ENCODE data around the gene OR14I1. TPM values are rescaled to one million over a fixed set of nuclear protein-coding genes. Genes with fewer than 3 reads are reported as not detected.

Gene OR14I1
- polyA plus RNA-seq, 2 of the 4 experiments (the other 2 are of a cell fraction), result not detected

DNA sequence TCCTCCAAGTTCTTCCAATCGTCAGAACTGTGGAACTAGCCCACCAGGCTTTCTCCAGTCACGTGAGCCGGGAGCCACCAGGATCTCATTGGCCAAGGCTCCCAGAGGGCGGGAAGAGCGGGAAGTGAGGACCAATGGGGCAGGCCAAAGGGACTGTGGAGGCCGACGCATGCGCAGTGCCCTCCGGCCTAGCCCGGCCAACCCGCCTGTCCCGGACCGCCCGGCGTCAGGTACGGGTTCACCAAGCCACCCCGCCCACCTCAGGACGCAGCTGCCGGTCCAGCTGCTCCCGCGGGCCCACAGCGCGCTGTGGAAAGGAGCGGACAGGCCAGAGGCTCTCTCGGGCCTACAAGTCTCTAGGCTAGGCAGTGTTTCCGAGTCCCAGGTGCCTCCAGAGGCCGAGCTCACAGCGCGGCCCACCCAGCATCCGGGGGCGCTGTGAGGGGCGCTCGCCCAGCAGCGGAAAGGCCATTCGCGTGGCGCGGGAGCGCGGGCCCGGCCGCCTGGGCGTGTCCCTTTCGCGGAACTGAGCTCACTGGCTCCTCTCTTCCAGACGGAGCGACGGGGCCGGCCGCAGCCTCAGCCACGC is 10.9 kb downstream of the OR14I1 start (continued):
- TF ChIP-seq, protein P1, sequence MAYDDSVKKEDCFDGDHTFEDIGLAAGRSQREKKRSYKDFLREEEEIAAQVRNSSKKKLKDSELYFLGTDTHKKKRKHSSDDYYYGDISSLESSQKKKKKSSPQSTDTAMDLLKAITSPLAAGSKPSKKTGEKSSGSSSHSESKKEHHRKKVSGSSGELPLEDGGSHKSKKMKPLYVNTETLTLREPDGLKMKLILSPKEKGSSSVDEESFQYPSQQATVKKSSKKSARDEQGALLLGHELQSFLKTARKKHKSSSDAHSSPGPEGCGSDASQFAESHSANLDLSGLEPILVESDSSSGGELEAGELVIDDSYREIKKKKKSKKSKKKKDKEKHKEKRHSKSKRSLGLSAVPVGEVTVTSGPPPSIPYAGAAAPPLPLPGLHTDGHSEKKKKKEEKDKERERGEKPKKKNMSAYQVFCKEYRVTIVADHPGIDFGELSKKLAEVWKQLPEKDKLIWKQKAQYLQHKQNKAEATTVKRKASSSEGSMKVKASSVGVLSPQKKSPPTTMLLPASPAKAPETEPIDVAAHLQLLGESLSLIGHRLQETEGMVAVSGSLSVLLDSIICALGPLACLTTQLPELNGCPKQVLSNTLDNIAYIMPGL (CRISPR knock-in tag; IDR thresholded peaks at IDR 0.05; ENCODE audit: borderline replicate concordance), result no peak
- TF ChIP-seq SMC3 (IDR thresholded peaks at IDR 0.05) (no peak), EP300 (IDR thresholded peaks at IDR 0.05) (no peak), CHD2 (IDR thresholded peaks at IDR 0.05; ENCODE audit: low read length, partially characterized antibody) (no peak)
- TF ChIP-seq, protein P2, sequence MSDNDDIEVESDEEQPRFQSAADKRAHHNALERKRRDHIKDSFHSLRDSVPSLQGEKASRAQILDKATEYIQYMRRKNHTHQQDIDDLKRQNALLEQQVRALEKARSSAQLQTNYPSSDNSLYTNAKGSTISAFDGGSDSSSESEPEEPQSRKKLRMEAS (IDR thresholded peaks at IDR 0.05), result no peak

DNA sequence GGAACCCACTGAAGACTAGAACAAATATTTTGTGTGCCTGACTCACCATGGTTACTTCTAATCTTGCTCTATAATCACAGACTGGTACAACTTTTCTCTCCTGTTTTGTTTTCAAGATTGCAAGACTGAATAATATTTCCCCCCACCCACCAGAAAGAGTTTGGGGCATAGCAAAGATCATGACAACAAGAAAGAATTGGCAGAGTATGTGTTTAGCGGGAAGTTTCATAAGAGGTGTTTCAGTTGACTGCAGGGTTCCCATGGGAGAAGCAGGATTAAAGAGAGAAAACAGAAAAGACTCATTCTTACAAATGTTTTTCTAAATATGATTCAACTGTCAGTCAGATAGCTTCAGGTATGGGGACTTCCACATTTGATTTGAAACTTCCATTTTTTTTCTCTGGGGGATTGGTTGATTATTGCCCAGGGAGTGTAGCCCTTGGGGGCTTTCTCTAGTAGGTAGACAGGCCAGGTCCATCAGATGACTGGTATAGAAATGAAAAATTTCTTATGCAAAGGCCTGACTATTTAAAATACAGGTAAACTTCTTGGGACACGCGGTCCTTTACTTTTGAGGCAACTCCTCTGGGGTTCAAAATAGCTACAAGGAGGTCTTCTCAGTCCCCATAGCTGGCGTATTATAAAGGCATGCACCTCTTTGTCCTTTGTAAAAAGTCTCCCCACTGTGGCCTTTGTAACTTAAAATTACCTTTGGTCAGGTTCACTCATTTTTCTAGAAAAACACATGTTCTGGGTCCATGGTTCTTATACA is 13.9 kb downstream of the OR14I1 start:
- TF ChIP-seq NFE2L2 (conservative IDR thresholded peaks at IDR 0.05; ENCODE audit: low read length), result no peak
- no peak for TF ChIP-seq EHF (CRISPR knock-in tag; IDR thresholded peaks at IDR 0.05)
- TF ChIP-seq, protein P3, sequence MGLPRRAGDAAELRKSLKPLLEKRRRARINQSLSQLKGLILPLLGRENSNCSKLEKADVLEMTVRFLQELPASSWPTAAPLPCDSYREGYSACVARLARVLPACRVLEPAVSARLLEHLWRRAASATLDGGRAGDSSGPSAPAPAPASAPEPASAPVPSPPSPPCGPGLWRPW (IDR thresholded peaks at IDR 0.05), result no peak
- TF ChIP-seq, protein P4, sequence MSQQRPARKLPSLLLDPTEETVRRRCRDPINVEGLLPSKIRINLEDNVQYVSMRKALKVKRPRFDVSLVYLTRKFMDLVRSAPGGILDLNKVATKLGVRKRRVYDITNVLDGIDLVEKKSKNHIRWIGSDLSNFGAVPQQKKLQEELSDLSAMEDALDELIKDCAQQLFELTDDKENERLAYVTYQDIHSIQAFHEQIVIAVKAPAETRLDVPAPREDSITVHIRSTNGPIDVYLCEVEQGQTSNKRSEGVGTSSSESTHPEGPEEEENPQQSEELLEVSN (IDR thresholded peaks at IDR 0.05; ENCODE audit: borderline replicate concordance, low read depth), result no peak
- TF ChIP-seq HOXA7 (CRISPR knock-in tag; IDR thresholded peaks at IDR 0.05), result no peak
- TF ChIP-seq CBX8 (IDR thresholded peaks at IDR 0.05), result no peak
- no peak for TF ChIP-seq EP300 (IDR thresholded peaks at IDR 0.05)
- no peak for TF ChIP-seq KDM1A (IDR thresholded peaks at IDR 0.05; ENCODE audit: low read depth)
- no peak for TF ChIP-seq ZFP36 (IDR thresholded peaks at IDR 0.05; ENCODE audit: borderline replicate concordance, partially characterized antibody)
- TF ChIP-seq RARB (CRISPR knock-in tag; IDR thresholded peaks at IDR 0.05), result no peak
- TF ChIP-seq RCOR1 (IDR thresholded peaks at IDR 0.05; ENCODE audit: low read depth, low read length), result no peak
- no peak for TF ChIP-seq EHMT2 (IDR thresholded peaks at IDR 0.05; ENCODE audit: low read depth)
- no peak for TF ChIP-seq GATA3 (IDR thresholded peaks at IDR 0.05; ENCODE audit: borderline replicate concordance)
- no peak for TF ChIP-seq SMC3 (IDR thresholded peaks at IDR 0.05)
- TF ChIP-seq, protein P1 (CRISPR knock-in tag; IDR thresholded peaks at IDR 0.05; ENCODE audit: borderline replicate concordance), result no peak
- TF ChIP-seq RNF2 (IDR thresholded peaks at IDR 0.05; ENCODE audit: borderline replicate concordance, low read depth), result no peak
- FAIRE-seq (no peak), ATAC-seq (no peak), DNase-seq (ENCODE audit: low read depth in 1 of 2, low spot score in 1 of 2) (no peak)
- WGBS (ENCODE audit: missing lambda C conversion rate), result 8% methylated on average over 4 of the region's 4 CpGs
- Histone ChIP-seq H3K4me2 (no peak overlapping the region), H3K9me3 (no peaks in the 10 kb centered on the region; the same call in 2 of the 3 replicates), H3K4me1 (no peaks in the 10 kb centered on the region), H3K4me3 (no peak overlapping the region), H3K27ac (no peak overlapping the region)
- CTCF ChIA-PET, result no interaction called here
- POLR2A ChIA-PET, result no interaction called here

DNA sequence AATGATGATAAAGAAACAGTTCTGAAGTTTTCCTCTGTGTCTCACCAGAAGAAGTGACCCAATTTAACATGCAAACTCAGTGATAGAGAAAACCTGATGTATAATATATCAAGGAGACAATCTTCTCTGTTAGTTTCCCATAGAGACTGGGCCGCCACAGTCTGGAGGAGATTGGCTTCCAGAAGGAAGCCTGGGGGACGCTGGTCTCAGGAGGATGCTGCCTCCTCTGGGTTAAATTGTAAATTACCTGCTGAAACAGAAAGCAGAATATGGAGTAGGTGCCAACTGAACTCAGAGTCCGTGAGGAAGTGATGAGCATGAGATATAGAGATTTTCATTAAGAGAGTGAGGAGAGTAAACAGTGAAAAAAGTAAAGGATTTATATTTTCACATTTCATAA is 15.8 kb downstream of the OR14I1 start:
- CTCF ChIA-PET, result interaction anchor here (1.1 kb wide), 1 partner anchor 45 kb away, joined by 4 read pairs; no protein-coding TSS in a partner anchor
- H3K4me1 ChIP-seq, result no peaks in the 10 kb centered on the region
- H3K9me3 ChIP-seq, result no peaks in the 10 kb centered on the region; the same call in 2 of the 3 replicates
- no peak overlapping the region for H3K4me2 ChIP-seq
- no peak overlapping the region for H3K4me3 ChIP-seq
- no peak overlapping the region for H3K27ac ChIP-seq
- POLR2A ChIA-PET, result interaction anchor here (0.6 kb wide), 1 partner anchor 1249 kb away, joined by 4 read pairs; no protein-coding TSS in a partner anchor
- DNase-seq (ENCODE audit: low read depth in 1 of 2, low spot score in 1 of 2) (peak in 1 of 2 experiments; percentile 13), ATAC-seq (peak; percentile 56 to 82; a peak in 4 of 6 replicates), FAIRE-seq (no peak)
- 4% methylated on average over 3 of the region's 3 CpGs for WGBS (ENCODE audit: missing lambda C conversion rate)
- no peak for TF ChIP-seq RARB (CRISPR knock-in tag; IDR thresholded peaks at IDR 0.05)
- TF ChIP-seq SREBF2 (IDR thresholded peaks at IDR 0.05), result no peak
- TF ChIP-seq PHF8 (IDR thresholded peaks at IDR 0.05; ENCODE audit: borderline replicate concordance, low read depth), result no peak
- TF ChIP-seq POLR2A (IDR thresholded peaks at IDR 0.05; ENCODE audit: low read length), result no peak
- TF ChIP-seq MYC (IDR thresholded peaks at IDR 0.05; ENCODE audit: borderline replicate concordance, low read length), result no peak
- TF ChIP-seq, protein P3 (IDR thresholded peaks at IDR 0.05), result no peak
- no peak for TF ChIP-seq TP53 (CRISPR knock-in tag; IDR thresholded peaks at IDR 0.05)
- no peak for TF ChIP-seq TFCP2L1 (CRISPR knock-in tag; IDR thresholded peaks at IDR 0.05)
- no peak for TF ChIP-seq GATA3 (IDR thresholded peaks at IDR 0.05; ENCODE audit: borderline replicate concordance)
- TF ChIP-seq, protein P5, sequence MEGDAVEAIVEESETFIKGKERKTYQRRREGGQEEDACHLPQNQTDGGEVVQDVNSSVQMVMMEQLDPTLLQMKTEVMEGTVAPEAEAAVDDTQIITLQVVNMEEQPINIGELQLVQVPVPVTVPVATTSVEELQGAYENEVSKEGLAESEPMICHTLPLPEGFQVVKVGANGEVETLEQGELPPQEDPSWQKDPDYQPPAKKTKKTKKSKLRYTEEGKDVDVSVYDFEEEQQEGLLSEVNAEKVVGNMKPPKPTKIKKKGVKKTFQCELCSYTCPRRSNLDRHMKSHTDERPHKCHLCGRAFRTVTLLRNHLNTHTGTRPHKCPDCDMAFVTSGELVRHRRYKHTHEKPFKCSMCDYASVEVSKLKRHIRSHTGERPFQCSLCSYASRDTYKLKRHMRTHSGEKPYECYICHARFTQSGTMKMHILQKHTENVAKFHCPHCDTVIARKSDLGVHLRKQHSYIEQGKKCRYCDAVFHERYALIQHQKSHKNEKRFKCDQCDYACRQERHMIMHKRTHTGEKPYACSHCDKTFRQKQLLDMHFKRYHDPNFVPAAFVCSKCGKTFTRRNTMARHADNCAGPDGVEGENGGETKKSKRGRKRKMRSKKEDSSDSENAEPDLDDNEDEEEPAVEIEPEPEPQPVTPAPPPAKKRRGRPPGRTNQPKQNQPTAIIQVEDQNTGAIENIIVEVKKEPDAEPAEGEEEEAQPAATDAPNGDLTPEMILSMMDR (IDR thresholded peaks at IDR 0.05), result peak; percentile 14; the same call in 1 of the 3 replicates
- no peak for TF ChIP-seq EHMT2 (IDR thresholded peaks at IDR 0.05; ENCODE audit: low read depth)
- TF ChIP-seq RAD21 (conservative IDR thresholded peaks at IDR 0.05 in 1 of 2, IDR thresholded peaks at IDR 0.05 in 1 of 2), result peak in 1 of 2 experiments; percentile 42; a peak in 2 of 5 replicates
